Lower leg skin (tissue), 4 donors: ENCODE measurements around the gene GRWD1. TPM values are rescaled to one million over a fixed set of nuclear protein-coding genes. Genes with fewer than 3 reads are reported as not detected.
A peak's percentile ranks its signal among the peaks of the same experiment; 100 is the strongest.

ENCODE experiments used
- DNase-seq, 2 donors: peaks; one replicate each; pipeline ENCODE4 v3.0.0-alpha.2; 2019; ENCODE audit warnings: low spot score in 2 of 2
- H3K4me3 ChIP-seq: fragments of 200-600 bp; sonication (generic); 2 replicates; pipeline ENCODE4 v1.5.1; 2017; ENCODE audit warnings: mild to moderate bottlenecking, low read depth; ENCODE audit not compliant: poor library complexity, severe bottlenecking
- POLR2A ChIP-seq, 2 donors: fragments of 450-650 bp; IDR thresholded peaks; one replicate each; pipeline ENCODE4 v1.6.1; 2016 to 2017; ENCODE audit warnings: antibody characterized with exemption in 2 of 2, mild to moderate bottlenecking in 1 of 2, moderate library complexity in 1 of 2
- WGBS, 2 donors: methylation state at CpG; one replicate each; pipeline ENCODE4 v1.1.5; 2018; 5-methylcytosine and 5-hydroxymethylcytosine counted together
- intact Hi-C: fragments of 100-400 bp; cut with DNase I; formaldehyde crosslinking; loops from one replicate; pipeline ENCODE4 v1.15.0; 2023; ENCODE audit warnings: low total_unique reads
- total RNA-seq, 4 donors: library from RNA; depleted of rRNA; stranded (reverse); fragments of >200 nt; gene quantifications; one replicate each; pipeline ENCODE4 v1.1.0, GENCODE V29; 2016
- TF ChIP-seq, protein P1 (sequence below), 3 donors: fragments of 450-650 bp; IDR thresholded peaks; one replicate each; pipeline ENCODE4 v1.5.1; 2016; ENCODE audit warnings: antibody characterized with exemption in 3 of 3, mild to moderate bottlenecking in 3 of 3, moderate library complexity in 2 of 3

GRWD1 gene
- total RNA-seq, 4 donors from 2014 or later: 33.3 to 44.4 (median 39.3) TPM

DNA sequence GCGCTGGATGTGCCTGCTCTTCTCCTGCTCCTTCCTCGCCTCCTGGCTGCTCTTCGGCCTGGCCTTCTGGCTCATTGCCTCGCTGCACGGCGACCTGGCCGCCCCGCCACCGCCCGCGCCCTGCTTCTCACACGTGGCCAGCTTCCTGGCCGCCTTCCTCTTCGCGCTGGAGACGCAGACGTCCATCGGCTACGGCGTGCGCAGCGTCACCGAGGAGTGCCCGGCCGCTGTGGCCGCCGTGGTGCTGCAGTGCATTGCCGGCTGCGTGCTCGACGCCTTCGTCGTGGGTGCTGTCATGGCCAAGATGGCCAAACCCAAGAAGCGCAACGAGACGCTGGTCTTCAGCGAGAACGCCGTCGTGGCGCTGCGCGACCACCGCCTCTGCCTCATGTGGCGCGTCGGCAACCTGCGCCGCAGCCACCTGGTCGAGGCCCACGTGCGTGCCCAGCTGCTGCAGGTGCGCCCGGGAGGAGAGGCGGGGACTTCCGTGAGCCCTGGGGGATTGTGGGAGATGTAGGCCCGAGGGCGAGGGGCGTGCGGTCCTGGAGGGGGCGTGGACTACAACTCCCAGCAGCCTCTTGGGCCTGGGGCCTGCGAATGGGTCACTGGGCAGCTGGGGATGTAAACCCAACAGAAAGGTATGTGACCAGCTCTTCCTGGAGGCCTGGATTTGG lies 16.3 kb downstream of the GRWD1 start:
- TF ChIP-seq, protein P1, sequence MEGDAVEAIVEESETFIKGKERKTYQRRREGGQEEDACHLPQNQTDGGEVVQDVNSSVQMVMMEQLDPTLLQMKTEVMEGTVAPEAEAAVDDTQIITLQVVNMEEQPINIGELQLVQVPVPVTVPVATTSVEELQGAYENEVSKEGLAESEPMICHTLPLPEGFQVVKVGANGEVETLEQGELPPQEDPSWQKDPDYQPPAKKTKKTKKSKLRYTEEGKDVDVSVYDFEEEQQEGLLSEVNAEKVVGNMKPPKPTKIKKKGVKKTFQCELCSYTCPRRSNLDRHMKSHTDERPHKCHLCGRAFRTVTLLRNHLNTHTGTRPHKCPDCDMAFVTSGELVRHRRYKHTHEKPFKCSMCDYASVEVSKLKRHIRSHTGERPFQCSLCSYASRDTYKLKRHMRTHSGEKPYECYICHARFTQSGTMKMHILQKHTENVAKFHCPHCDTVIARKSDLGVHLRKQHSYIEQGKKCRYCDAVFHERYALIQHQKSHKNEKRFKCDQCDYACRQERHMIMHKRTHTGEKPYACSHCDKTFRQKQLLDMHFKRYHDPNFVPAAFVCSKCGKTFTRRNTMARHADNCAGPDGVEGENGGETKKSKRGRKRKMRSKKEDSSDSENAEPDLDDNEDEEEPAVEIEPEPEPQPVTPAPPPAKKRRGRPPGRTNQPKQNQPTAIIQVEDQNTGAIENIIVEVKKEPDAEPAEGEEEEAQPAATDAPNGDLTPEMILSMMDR (IDR thresholded peaks at IDR 0.05): no peak
- no peak for TF ChIP-seq POLR2A (IDR thresholded peaks at IDR 0.05)
- 82 to 89% methylated on average over 60 of the region's 62 CpGs for WGBS, 2 donors
- DNase-seq: no peak
- intact Hi-C loops: no loop called here
- no peak overlapping the region for H3K4me3 ChIP-seq

DNA sequence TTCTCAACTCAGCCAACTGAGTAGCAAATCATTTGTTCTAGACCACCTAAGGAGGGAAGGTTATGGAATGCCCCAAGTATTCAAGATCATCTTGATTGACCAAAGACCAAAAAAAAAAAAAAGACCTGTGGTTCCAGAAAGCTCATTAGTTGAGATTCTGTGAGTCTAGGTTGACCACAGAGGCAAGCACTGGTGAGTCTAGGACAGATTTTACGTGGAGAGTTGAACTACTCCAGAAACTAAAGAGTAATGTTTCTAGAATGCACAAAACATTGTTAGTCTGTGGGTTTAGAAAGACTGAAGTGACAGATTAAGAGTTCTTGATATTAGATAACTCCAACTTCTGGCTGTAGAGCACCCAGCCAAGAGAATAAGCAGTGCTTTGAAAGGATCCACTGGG lies 19.4 kb downstream of the GRWD1 start:
- TF ChIP-seq, protein P1 (IDR thresholded peaks at IDR 0.05): no peak
- TF ChIP-seq POLR2A (IDR thresholded peaks at IDR 0.05): no peak
- WGBS, 2 donors: 90 to 92% methylated on average over 1 of the region's 1 CpG
- no peak for DNase-seq
- no peak overlapping the region for H3K4me3 ChIP-seq
- intact Hi-C loops: loop anchor here (5.0 kb wide), 1 partner anchor 837 kb away; no protein-coding TSS in a partner anchor

DNA sequence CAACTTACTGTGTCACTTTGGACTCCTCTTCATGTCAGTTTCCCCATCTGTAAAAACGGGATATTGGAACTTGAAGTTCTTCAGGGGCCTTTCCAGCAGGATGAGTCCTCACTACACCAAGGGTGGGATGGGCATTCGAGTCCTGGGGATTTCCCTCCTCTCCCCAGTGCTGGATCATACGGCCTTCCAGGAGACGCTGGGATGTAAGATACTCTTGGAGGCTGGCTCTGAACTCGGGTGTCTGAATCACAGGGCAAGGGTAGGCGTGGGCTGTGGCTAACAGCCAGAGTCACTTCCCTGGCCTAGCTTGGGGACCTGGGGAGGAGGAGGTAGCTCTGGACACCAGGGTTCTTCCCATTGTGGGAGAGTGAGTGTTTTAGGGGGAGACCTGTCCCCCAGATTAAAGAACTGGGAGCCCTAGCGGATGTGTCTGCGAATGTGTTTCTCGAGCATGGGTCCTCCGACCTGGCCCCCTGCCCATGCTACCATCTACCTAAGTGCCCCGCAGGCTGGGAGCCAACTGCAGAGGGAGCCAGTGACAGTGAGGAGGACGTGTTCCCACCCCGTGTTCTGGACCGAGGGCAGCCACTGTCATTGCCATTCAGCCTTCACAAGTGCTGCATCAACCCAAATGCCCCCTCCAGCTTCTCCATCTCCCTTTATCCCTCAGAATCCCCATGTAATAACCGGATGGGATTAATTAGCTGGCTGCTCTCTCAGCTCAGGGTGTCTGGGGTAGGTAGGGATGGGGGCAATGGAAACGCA lies 21.0 kb downstream of the GRWD1 start:
- 53 to 64% methylated on average over 12 to 16 of the region's 16 CpGs for WGBS, 2 donors
- DNase-seq: no peak
- intact Hi-C loops: loop anchor here (5.0 kb wide), 1 partner anchor 836 kb away; no protein-coding TSS in a partner anchor
- TF ChIP-seq POLR2A (IDR thresholded peaks at IDR 0.05): no peak
- TF ChIP-seq, protein P1 (IDR thresholded peaks at IDR 0.05): no peak
- H3K4me3 ChIP-seq: no peak overlapping the region

DNA sequence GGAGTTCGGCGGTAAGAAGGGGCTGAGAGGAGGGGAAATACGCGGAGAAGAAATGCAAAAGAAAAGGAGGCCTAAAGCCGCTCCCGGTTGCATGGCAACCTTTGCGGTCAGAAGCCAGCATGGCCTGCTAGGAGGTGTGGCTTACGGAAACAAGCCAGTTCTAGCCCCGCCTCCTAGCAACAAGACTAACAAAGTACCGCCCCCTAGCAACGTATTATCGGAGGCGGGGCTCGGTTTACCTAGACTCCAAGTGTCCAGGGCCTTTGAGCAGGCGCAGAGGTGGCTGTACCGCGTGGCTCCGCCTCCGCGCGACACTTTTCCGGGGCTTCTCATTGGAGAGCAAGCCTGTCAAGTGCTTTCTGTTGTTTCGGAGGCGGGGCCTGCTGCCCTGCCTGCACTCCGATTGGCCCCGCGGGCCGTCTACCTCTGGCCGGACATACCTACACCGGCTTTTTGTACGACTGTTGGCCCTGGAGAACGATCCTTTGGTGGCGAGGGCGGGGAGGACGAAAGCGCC lies 23.0 kb downstream of the GRWD1 start:
- TF ChIP-seq, protein P1 (IDR thresholded peaks at IDR 0.05): no peak
- no peak for TF ChIP-seq POLR2A (IDR thresholded peaks at IDR 0.05)

DNA sequence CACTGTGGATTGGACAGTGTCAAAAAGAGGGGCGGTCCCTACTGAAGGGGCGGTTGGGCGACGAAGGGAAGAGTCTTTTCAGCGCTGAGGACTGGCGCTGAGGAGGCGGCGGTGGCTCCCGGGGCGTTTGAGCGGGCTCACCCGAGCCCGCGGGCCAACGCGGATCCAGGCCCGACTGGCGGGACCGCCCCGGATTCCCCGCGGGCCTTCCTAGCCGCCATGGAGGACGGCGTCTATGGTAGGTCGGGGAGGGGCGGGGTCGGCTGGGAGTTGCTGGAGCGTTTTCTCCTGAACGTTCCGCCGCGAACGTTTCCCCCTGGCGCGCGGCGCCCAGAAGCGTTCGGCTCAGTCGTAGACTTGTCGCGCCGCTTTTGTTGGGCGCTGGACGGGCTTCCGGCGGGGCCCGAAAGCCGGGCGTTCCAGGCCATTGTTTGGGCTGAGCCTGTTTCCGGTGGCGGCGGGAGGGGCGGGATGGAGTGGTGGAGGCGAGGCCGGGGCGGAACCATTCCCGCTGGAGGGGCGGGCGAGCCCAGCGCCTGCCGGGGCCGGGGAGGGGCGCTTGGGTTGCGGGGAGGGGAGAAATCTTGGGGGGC lies 23.6 kb downstream of the GRWD1 start, which contains the start of gene CYTH2:
CYTH2 (plus strand) TSS at position 81 of the 593 bp plus-strand sequence; CDS start at position 220, 139 bp downstream.
- peak in 1 of 2 donors; percentile 49 for TF ChIP-seq POLR2A (IDR thresholded peaks at IDR 0.05)
- TF ChIP-seq, protein P1 (IDR thresholded peaks at IDR 0.05): no peak
- DNase-seq: peak; percentile 81 to 98
- intact Hi-C loops: loop anchor here (5.0 kb wide), 1 partner anchor 833 kb away; no protein-coding TSS in a partner anchor
- WGBS, 2 donors: 0% methylated on average over 8 to 48 of the region's 66 CpGs
- peak within 1 kb of the TSS; percentile 88 for H3K4me3 ChIP-seq

More for the DNA sequence above, 23.0 kb downstream of the GRWD1 start:
- intact Hi-C loops: loop anchor here (5.0 kb wide), 1 partner anchor 833 kb away; no protein-coding TSS in a partner anchor
- H3K4me3 ChIP-seq: peak overlapping the region; percentile 88
- DNase-seq: peak; percentile 100
- WGBS, 2 donors: 0% methylated on average over 34 to 36 of the region's 36 CpGs
